H1 (cell line): ENCODE measurements around the gene IAPP. TPM values are rescaled to one million over a fixed set of nuclear protein-coding genes. Genes with fewer than 3 reads are reported as not detected.

Source experiments
- CTCF ChIA-PET: fragments of 300-600 bp; sonication (Branson Sonifier 250); formaldehyde crosslinking; loops from one replicate; lab custom pipeline; 2021; ENCODE audit not compliant: partially characterized antibody; lab: Charles Lee
- POLR2A ChIA-PET: fragments of 300-600 bp; sonication (Branson Sonifier 250); formaldehyde crosslinking; loops from one replicate; lab custom pipeline; 2021; ENCODE audit warnings: inconsistent platforms; ENCODE audit not compliant: partially characterized antibody; lab: Charles Lee
- DNase-seq, 2 experiments: peaks; one replicate each; pipeline versions ENCODE4 v3.0.0 to v3.0.0-alpha.2; 2010 to 2022; ENCODE audit warnings: low spot score in 2 of 2, low read depth in 1 of 2, mixed read lengths in 1 of 2
- FAIRE-seq: peaks from 2 replicates; lab custom pipeline; 2011; peaks lifted over from hg19 to GRCh38; lab: Jason Lieb, UNC
- H2AFZ ChIP-seq: 2 replicates; pipeline ENCODE4 v1.8.1; 2012; ENCODE audit warnings: low read length, inconsistent platforms
- H2AK5ac ChIP-seq: 2 replicates; pipeline ENCODE4 v1.6.1; 2013; ENCODE audit warnings: low read depth, low read length
- H2BK120ac ChIP-seq: replicated peaks from 2 replicates; pipeline ENCODE3; 2013; ENCODE audit warnings: low read depth, low read length, inconsistent platforms
- H2BK12ac ChIP-seq: 2 replicates; pipeline ENCODE4 v1.6.1; 2013; ENCODE audit warnings: low read depth, low read length
- H2BK15ac ChIP-seq: 2 replicates; pipeline ENCODE4 v1.6.1; 2013; ENCODE audit warnings: low read length
- H2BK20ac ChIP-seq: 2 replicates; pipeline ENCODE4 v1.6.1; 2013; ENCODE audit warnings: low read length
- H2BK5ac ChIP-seq: 2 replicates; pipeline ENCODE4 v1.6.1; 2013; ENCODE audit warnings: low read depth, low read length
- H3K14ac ChIP-seq: 2 replicates; pipeline ENCODE4 v1.6.1; 2013; ENCODE audit warnings: inconsistent platforms; ENCODE audit not compliant: insufficient read length
- H3K18ac ChIP-seq: 2 replicates; pipeline ENCODE4 v1.6.1; 2013; ENCODE audit warnings: low read length; ENCODE audit errors: extremely low read depth
- H3K23ac ChIP-seq: 2 replicates; pipeline ENCODE4 v1.6.1; 2013; ENCODE audit warnings: inconsistent platforms; ENCODE audit not compliant: insufficient read length
- H3K23me2 ChIP-seq: 2 replicates; pipeline ENCODE4 v1.6.1; 2013; ENCODE audit warnings: low read depth, low read length
- H3K27ac ChIP-seq: 2 replicates; pipeline ENCODE4 v1.6.1; 2011; ENCODE audit warnings: low read depth, low read length, inconsistent platforms
- H3K27me3 ChIP-seq, 4 experiments: replicated peaks in 1 of 4; 1 replicate in 1 of 4; 2 replicates in 3 of 4; pipeline versions ENCODE4 v1.6.1 to v1.8.1; 2011 to 2013; ENCODE audit warnings: low read length in 3 of 4, mild to moderate bottlenecking in 3 of 4, inconsistent platforms in 2 of 4, mixed read lengths in 2 of 4, moderate library complexity in 1 of 4; ENCODE audit not compliant: control insufficient read depth in 3 of 4, insufficient read depth in 3 of 4; ENCODE audit errors: extremely low read depth in 1 of 4
- H3K36me3 ChIP-seq, 4 experiments: 2 replicates each; pipeline versions ENCODE4 v1.6.1 to v1.8.1; 2011 to 2013; ENCODE audit warnings: mild to moderate bottlenecking in 4 of 4, low read length in 3 of 4, moderate library complexity in 2 of 4, control low read depth in 1 of 4, inconsistent platforms in 1 of 4; ENCODE audit not compliant: insufficient read depth in 4 of 4, control insufficient read depth in 2 of 4
- H3K4ac ChIP-seq: replicated peaks from 2 replicates; pipeline ENCODE3; 2013; ENCODE audit warnings: low read length, low read depth, mixed read lengths, inconsistent platforms; ENCODE audit not compliant: insufficient read length
- H3K4me1 ChIP-seq, 4 experiments: replicated peaks in 1 of 4; 1 replicate in 1 of 4; 2 replicates in 3 of 4; pipeline versions ENCODE4 v1.6.1 to v1.8.1; 2011 to 2013; ENCODE audit warnings: low read length in 3 of 4, inconsistent platforms in 2 of 4, mixed read lengths in 1 of 4; ENCODE audit not compliant: insufficient read depth in 4 of 4, control insufficient read depth in 3 of 4
- H3K4me2 ChIP-seq, 2 experiments: 2 replicates each; pipeline versions ENCODE4 v1.6.1 to v1.8.1; 2011 to 2013; ENCODE audit warnings: low read depth in 2 of 2, low read length in 2 of 2, control low read depth in 1 of 2, inconsistent platforms in 1 of 2, mild to moderate bottlenecking in 1 of 2; ENCODE audit not compliant: insufficient read depth in 1 of 2
- H3K4me3 ChIP-seq, 4 experiments: fragments of 200-600, 300-600 bp in 1 of 4; sonication (generic), shearing (Covaris generic), sonication (Bioruptor Twin) in 1 of 4; 2 replicates each; pipeline versions ENCODE4 v1.5.1 to v1.8.1; 2011 to 2016; ENCODE audit warnings: low read length in 4 of 4, low read depth in 3 of 4, control low read depth in 2 of 4, inconsistent platforms in 2 of 4, mild to moderate bottlenecking in 2 of 4, mixed read lengths in 1 of 4, moderate library complexity in 1 of 4; ENCODE audit not compliant: insufficient read depth in 2 of 4; ENCODE audit errors: extremely low read depth in 1 of 4
- H3K56ac ChIP-seq: replicated peaks from 2 replicates; pipeline ENCODE3; 2013; ENCODE audit warnings: low read depth, mild to moderate bottlenecking, mixed read lengths, low read length, inconsistent platforms; ENCODE audit not compliant: insufficient read length
- H3K79me1 ChIP-seq: 2 replicates; pipeline ENCODE4 v1.6.1; 2013; ENCODE audit warnings: low read depth, low read length, control low read depth
- H3K79me2 ChIP-seq, 2 experiments: 2 replicates each; pipeline versions ENCODE4 v1.6.1 to v1.8.1; 2012 to 2013; ENCODE audit warnings: low read length in 2 of 2, mild to moderate bottlenecking in 2 of 2, inconsistent platforms in 1 of 2; ENCODE audit not compliant: insufficient read depth in 2 of 2, control insufficient read depth in 1 of 2
- H3K9ac ChIP-seq, 4 experiments: replicated peaks in 1 of 4; 1 replicate in 1 of 4; 2 replicates in 3 of 4; pipeline versions ENCODE4 v1.6.1 to v1.8.1; 2011 to 2013; ENCODE audit warnings: low read depth in 3 of 4, low read length in 3 of 4, control low read depth in 2 of 4, mild to moderate bottlenecking in 2 of 4, moderate library complexity in 2 of 4, inconsistent platforms in 1 of 4; ENCODE audit errors: extremely low read depth in 1 of 4
- H3K9me3 ChIP-seq, 2 experiments: 2 replicates each; pipeline versions ENCODE4 v1.6.1 to v1.8.1; 2012 to 2013; ENCODE audit warnings: mild to moderate bottlenecking in 2 of 2, moderate library complexity in 2 of 2, control low read depth in 1 of 2, inconsistent platforms in 1 of 2, low read depth in 1 of 2, low read length in 1 of 2, mixed read lengths in 1 of 2; ENCODE audit not compliant: insufficient read depth in 2 of 2
- H4K20me1 ChIP-seq, 2 experiments: replicated peaks in 1 of 2; 2 replicates each; pipeline versions ENCODE3 to v1.8.1; 2011 to 2013; ENCODE audit warnings: inconsistent platforms in 2 of 2, low read length in 2 of 2, mild to moderate bottlenecking in 1 of 2; ENCODE audit not compliant: insufficient read depth in 2 of 2, control insufficient read depth in 1 of 2
- H4K5ac ChIP-seq: 2 replicates; pipeline ENCODE4 v1.6.1; 2013; ENCODE audit warnings: low read length, low read depth, mixed read lengths, inconsistent platforms; ENCODE audit not compliant: insufficient read length
- H4K8ac ChIP-seq: 2 replicates; pipeline ENCODE4 v1.8.0; 2013; ENCODE audit warnings: mild to moderate bottlenecking, moderate library complexity, low read length, inconsistent platforms; ENCODE audit not compliant: insufficient read depth; ENCODE audit errors: extremely low read depth
- H4K91ac ChIP-seq: replicated peaks from 2 replicates; pipeline ENCODE3; 2013; ENCODE audit warnings: low read length, mixed read lengths, inconsistent platforms; ENCODE audit not compliant: insufficient read length
- BACH1 ChIP-seq: IDR thresholded peaks from 2 replicates; pipeline ENCODE4 v1.6.1; 2012; ENCODE audit warnings: low read length, improper control_type of control experiment
- CBX8 ChIP-seq: fragments of 300-800, 300-1000 bp; sonication (generic); IDR thresholded peaks from 2 replicates; pipeline ENCODE4 v1.7.1; 2016; ENCODE audit warnings: low read depth, low read length, borderline replicate concordance
- CREB1 ChIP-seq: IDR thresholded peaks from 2 replicates; pipeline ENCODE4 v1.6.1; 2012; ENCODE audit warnings: inconsistent platforms
- FOSL1 ChIP-seq: IDR thresholded peaks from 2 replicates; pipeline ENCODE4 v1.6.1; 2011; ENCODE audit warnings: mild to moderate bottlenecking, low read depth, low read length, moderate library complexity; ENCODE audit not compliant: insufficient read depth
- NANOG ChIP-seq: IDR thresholded peaks from 2 replicates; pipeline ENCODE4 v1.6.1; 2011; ENCODE audit warnings: low read length, low read depth, mild to moderate bottlenecking, inconsistent platforms; ENCODE audit not compliant: insufficient read depth, poor library complexity, severe bottlenecking
- WGBS, 2 experiments: shearing (Covaris generic) in 1 of 2; methylation state at CpG; one replicate each; pipeline versions ENCODE4 v1.1.6 to v1.1.7; 2013 to 2015; ENCODE audit warnings: low lambda C conversion rate in 2 of 2, mixed read lengths in 2 of 2, inconsistent platforms in 1 of 2, low coverage in 1 of 2, missing lambda C conversion rate in 1 of 2; ENCODE audit not compliant: insufficient replicate concordance in 2 of 2, insufficient coverage in 1 of 2, insufficient read length in 1 of 2; ENCODE audit errors: extremely low coverage in 1 of 2, missing lambda C conversion rate in 1 of 2; 5-methylcytosine and 5-hydroxymethylcytosine counted together
- polyA plus RNA-seq, 7 experiments: library from polyadenylated mRNA; depleted of rRNA in 3 of 7; stranded (reverse) in 5 of 7; unstranded in 2 of 7; fragments of >200 nt in 5 of 7; fragments of 200-250 nt in 2 of 7; gene quantifications; 1 replicate in 5 of 7; 2 replicates in 1 of 7; 4 replicates in 1 of 7; pipeline versions ENCODE4 v1.2.1 to v1.2.3, GENCODE V29; 2011 to 2013; ENCODE audit warnings: missing spikeins in 2 of 7, mixed read lengths in 2 of 7
- total RNA-seq: library from RNA; stranded (reverse); fragmentation: NEBNext Ultra II Directional; extraction: Animal tissue kit (Norgen Biotek cat#: 25700); gene quantifications from 2 replicates; pipeline ENCODE4 v1.2.1, GENCODE V29; 2021

The IAPP gene
- total and polyA plus RNA-seq, 2 of the 8 experiments (the other 6 are each of a cell fraction or from before 2014, with no cell fraction given) = not detected

DNA sequence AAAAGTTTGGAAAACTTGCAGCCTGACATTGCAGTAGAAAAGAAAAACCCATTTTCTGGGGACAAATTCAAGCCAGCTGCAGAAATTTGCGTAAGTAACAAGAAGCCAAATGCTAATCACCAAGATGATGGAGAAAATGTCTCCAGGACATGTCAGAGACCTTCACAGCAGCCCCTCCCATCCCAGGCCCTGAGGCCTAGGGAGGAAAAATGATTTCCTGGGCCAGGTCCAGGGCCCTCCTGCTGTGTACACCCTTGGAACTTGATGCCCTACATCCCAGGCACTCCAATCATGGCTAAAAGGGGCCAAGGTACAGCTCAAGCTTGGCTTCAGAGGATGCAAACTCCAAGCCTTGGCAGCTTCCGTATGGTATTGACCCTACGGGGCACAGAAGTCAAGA, 14.5 kb downstream of the IAPP start:
- Histone ChIP-seq H4K91ac (no peak overlapping the region), H4K8ac (no peak overlapping the region; the same call in 1 of the 2 replicates), H3K27me3 (no peaks in the 10 kb centered on the region), H3K56ac (no peak overlapping the region), H2BK5ac (no peak overlapping the region), H2BK12ac (no peak overlapping the region), H2AK5ac (no peak overlapping the region), H3K23ac (no peak overlapping the region), H2BK120ac (no peak overlapping the region), H3K14ac (no peak overlapping the region), H3K4me3 (no peak overlapping the region), H3K36me3 (no peaks in the 10 kb centered on the region), H3K79me2 (no peaks in the 10 kb centered on the region), H3K4me2 (no peak overlapping the region), H3K4ac (no peak overlapping the region), H2BK20ac (no peak overlapping the region), H3K9ac (no peak overlapping the region), H3K9me3 (no peaks in the 10 kb centered on the region), H2AFZ (no peak overlapping the region), H2BK15ac (no peak overlapping the region), H4K5ac (no peak overlapping the region), H3K23me2 (no peaks in the 10 kb centered on the region), H3K18ac (no peak overlapping the region), H4K20me1 (no peaks in the 10 kb centered on the region), H3K79me1 (no peaks in the 10 kb centered on the region), H3K27ac (no peak overlapping the region), H3K4me1 (no peaks in the 10 kb centered on the region)
- no peak for FAIRE-seq
- 91% methylated on average over 3 of the region's 3 CpGs; no CpG with 5 or more reads in 1 of the 2 experiments for WGBS, 2 experiments
- no peak for DNase-seq
- TF ChIP-seq CREB1 (no peak), CBX8 (no peak), BACH1 (no peak), NANOG (no peak), FOSL1 (no peak)
- ChIA-PET CTCF (no interaction called here), POLR2A (no interaction called here)
